Measurements from ENCODE around the gene EGR2.

Gene EGR2

DNA sequence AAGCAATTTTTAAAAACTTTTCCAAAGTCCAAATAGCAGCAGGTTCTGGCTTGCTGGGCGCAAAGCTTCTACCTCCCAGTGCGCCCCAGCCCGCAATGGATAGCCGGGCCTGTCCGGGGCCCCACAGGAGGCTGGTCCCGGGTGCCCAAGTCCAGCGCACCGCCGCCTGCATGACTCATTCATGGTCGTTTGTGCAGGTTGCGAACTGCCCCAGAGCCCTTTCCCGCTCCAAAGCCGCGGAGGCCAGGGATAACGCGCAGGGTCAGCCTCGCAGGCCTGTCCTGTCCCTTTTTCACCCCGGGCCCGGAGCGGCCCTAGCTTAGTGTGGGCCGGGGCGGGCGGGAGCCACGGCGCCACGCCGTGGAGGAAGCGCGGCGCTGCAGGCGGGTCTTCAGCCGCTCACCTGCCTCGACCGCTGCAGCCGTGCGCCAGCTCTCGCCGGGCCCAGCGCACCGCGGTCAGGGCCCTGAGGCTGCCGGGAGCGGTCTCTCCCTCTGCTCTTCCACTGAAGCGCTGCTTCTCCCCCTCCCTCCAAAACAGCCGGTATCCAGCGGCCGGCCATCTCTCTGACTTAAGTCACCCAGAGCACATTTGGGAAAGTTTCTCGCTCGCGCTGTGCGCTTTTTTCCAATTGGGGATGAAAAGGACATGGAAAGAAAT is 1.7 kb upstream of the EGR2 start:
- DNase-seq (ENCODE audit: low read depth): no peak

GRCh38 chr10:62817121-62817765 is 1.1 kb upstream of the EGR2 start:
- no peak for DNase-seq (ENCODE audit: low read depth)

DNA sequence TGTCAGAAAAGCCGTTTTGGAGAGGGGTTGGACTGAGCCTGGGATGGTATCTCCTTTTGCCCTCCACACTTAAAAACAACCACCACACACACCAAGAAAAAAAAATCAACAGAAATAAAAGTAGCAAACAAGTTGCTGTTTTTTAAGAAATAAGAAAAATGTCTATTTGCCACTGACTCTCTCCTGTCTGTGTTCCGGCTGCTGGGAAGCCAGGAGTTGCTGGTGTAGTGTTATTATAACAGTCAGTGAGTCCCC is 163 bp downstream of the EGR2 start:
- no peak for DNase-seq (ENCODE audit: low read depth)

DNA sequence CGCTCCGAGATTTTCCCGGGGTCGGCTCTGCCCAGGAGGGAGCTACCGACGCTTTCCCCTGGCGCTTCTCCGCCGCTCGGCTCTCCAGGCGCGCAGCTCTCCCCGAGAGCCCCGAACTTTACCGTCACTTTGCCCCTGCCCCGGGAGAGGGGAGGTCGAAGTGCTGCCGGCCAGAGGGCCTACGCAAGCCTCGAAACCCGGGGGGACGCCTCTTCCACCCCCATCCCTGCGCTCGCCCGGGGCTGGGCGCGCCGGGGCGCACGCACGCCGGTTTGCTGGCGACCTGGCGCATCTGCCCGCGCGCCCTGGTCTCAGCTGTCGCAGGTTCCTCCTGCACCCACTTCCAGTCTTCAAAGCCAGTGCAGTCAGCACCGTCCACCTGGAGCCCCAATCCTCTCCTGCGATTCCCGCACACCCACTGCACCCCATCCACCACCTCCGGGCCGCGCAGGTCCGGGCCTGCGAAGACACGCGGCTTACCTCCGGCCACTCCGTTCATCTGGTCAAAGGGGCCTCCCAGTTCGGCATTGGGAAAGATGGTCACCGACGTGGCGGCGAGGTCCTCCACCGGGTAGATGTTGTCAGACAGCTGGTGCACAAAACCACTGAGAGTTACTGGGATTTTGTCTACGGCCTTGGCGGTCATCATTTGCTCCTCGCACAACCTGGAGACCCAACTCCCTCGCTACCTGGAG is 638 bp downstream of the EGR2 start:
- no peak for DNase-seq (ENCODE audit: low read depth)

DNA sequence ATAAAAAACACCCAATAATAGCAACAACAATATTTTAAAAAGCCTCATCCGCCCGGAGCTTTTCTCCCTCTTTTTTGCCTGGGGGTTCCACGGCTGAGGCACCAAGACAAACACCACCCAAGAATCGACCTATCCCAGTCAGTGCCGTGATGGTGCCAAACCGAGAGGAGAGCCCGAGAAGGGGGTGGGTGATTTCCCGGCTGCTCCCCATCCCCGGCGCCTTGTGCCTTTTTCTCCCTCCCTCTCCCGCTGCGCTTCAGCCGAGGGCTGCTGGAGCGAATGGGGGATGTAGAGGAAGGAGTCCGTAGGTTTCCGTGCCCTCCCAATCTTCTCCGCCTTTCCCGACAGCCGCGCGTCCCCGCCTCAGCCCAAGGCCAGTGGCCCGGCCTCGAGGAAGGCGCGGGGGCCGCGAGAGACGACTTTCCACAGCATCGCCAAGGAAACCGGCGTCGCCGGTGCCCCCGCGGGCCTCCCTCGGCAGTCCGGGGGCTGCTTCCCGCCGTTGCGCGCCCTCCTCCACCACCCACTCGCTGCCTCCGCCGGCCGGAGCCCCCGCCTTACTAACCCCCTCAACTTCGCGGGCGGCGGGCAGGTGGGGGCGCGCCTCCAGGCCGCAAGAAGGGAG is 1.3 kb downstream of the EGR2 start:
- no peak for DNase-seq (ENCODE audit: low read depth)

GRCh38 chr10:62813981-62814380 is 2.2 kb downstream of the EGR2 start:
- no peak for DNase-seq (ENCODE audit: low read depth)

- DNase-seq (ENCODE audit: low read depth): no peak
Observed at GRCh38 chr10:62813453-62813852, 2.7 kb downstream of the EGR2 start.

DNA sequence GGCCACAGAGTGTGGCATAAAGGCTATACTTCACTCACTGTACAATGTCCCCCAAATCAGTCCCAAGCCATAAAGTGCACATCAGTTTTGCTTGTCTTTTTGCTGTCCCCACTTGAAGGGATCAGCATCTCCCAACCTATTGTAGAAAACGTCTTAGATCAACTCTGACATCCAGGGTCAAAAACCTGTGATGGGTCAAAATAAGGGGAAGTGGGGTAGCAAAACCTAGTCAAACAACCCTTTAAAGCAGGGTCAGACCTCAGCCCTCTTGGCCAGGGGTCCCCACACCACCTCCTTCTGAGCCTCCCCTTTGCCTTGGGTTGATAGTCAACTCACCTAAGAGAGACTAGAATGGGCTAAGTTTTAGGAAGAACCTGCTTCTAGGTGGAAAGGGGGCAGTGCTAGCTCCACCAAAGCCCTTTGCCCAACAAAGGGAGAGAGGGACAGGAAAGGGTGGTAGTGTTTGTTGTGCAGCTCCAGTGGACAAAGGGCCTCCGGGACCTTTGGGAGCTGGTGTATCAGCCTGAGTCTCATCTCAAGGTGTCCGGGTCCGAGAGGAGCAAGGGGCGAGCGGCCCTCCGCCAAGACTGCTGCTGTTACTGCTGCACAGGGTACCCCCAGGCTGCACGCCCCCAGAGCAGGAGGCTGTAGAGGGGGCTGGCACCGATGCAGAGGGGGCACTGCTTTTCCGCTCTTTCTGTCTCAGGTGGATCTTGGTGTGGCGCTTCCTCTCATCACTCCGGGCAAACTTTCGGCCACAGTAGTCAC is 3.3 kb downstream of the EGR2 start:
- DNase-seq (ENCODE audit: low read depth): no peak

GRCh38 chr10:62811159-62811875 is 4.8 kb downstream of the EGR2 start:
- no peak for DNase-seq (ENCODE audit: low read depth)

DNA sequence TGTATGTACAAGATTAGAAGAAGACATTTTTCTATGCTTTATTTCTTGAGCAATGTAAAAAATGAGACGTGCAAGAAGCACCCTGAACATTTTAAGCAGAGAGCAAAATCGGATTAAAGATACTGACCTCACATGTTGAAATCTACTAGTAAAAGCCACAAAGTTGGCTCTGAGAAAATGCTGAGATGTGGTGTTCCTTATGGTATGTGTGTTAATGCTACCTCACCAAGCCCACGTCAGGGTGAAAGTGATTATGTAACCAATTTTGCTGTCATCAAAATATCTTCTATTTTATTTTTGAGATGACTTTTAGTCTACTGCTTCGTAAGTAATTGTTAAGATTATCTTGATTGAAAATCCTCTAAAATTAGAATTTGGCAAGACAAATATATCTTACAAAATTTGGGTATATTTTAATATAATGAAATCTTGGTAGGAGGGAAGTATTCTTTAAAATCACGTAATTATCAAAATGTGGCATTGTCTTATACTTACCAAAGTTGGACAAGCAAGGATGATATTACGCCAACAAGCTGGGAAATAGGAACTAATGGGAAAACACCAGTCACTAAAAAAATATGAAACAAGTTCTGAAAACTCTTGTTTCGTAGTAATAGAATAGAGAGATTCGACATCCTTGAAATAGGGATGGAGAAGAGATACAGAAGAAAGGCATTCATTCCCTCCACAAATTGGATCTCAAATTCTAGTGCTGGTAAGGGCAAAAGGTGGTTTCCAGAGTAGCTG is 5.8 kb downstream of the EGR2 start:
- no peak for DNase-seq (ENCODE audit: low read depth)

DNA sequence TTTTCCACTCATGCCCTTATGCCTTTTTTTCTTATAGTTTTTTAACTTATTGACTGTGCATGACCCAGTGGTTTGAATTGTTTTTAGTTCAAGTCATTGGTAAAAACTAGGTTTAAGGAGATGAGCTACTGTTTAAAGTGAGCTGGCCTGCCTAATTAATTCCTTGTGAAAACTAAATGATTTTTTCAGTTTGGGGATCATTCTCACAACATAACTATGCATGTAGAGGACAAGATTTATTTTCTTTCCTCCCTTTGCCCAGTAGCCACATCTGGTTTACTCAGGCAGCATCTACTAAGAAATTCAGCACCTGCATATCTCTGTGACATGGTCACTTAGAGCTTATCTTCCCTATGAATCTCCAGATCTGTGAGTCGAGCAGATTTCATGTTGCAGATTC is 9.9 kb downstream of the EGR2 start:
- no peak for DNase-seq (ENCODE audit: low read depth)

DNA sequence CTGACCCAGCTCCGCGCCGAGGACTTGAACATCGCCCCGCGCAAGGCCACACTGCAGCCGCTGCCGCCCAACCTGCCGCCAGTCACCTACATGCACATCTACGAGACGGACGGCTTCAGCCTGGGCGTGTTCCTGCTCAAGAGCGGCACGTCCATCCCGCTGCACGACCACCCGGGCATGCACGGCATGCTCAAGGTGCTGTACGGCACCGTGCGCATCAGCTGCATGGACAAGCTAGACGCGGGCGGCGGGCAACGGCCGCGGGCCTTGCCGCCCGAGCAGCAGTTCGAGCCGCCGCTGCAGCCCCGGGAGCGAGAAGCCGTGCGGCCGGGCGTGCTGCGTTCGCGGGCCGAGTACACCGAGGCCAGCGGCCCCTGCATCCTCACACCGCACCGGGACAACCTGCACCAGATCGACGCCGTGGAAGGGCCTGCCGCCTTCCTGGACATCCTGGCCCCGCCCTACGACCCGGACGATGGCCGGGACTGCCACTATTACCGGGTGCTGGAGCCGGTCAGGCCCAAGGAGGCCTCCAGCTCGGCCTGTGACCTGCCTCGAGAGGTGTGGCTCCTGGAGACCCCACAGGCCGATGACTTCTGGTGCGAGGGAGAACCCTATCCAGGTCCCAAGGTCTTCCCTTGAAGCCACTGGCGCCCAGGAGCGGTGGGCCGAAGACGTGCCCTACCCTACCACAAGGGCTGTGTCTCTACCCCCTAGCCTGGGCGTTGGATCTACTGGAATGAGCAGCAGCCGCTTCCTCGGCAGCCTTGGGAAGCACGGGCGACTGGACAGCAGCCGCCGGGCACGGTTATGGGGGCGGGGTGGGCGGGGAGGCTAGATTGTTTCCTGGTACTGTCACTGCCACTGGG is 10.7 kb downstream of the EGR2 start:
- no peak for DNase-seq (ENCODE audit: low read depth)

DNA sequence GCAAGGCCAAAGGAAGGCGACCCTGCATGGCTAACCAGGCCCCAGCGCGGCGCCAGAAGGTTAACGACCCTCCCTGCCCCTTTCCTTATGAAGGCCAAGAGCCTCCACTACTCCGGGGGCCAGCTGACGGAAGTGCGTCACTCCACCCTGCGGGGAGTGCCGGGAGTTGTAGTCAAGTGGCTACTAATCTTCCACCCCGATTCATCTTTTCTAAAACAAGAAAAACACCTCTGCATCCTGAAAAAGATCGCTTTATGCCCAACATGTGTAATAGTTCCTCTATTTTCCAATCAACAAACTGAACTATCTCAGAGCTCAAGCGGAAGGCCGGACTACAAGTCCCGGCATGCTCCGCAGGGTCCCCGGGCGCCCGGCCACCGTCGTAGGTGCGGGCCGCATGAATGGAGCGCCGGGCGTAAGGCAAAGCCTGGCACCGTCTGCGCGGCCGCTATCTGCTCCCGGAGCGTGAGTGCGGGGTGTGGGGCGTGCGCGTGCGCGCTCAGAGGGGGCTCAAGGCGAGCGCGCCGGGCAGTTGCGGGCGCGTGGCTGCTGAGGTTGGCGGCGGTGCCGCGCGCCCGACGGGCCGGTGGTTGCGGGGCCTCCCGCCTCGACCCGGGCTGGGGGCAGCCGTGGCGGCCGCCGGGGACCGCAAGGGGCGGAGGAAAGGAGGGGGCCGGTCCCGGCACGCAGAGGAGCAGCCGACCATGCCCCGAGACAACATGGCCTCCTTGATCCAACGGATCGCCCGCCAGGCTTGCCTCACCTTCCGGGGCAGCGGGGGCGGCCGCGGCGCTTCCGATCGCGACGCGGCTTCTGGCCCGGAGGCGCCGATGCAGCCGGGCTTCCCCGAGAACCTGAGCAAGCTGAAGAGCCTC is 11.6 kb downstream of the EGR2 start, which contains the start of gene ADO:
Gene ADO (plus strand): TSS at position 365 of the 875 bp plus-strand sequence. CDS start 340 bp downstream, at position 705.
- DNase-seq (ENCODE audit: low read depth): no peak

DNA sequence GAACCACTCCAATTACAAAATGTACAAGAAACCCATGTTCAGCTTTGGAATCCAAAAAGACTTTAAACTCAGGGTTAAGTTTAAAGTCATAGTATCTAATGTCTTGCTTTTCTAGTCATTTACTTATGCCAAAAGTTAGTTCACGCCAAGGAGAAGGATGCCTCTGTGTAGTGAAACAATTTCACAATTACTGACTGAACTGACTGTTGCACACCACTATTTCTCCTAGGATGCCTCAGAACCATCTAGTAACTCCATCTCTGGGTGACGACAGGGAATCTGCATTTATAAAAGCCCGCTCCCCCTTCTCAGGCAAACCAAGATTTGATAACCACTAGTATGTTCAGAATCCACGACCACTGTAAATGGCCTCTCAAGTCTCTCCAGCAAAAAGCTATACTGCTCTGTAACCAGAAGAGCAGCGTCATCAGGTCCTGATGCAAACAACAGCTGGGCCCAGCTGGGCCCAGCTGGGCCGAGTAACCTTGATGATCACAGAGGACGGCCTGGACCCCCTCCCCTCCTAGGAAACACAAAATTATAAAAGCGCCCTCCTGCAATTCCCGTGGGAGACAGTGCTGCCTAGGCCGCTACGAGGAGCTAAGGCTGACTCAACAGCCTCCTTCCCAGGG is 12.3 kb downstream of the EGR2 start:
- no peak for DNase-seq (ENCODE audit: low read depth)

- DNase-seq (ENCODE audit: low read depth): no peak
Observed at GRCh38 chr10:62801871-62802270, 14.3 kb downstream of the EGR2 start.

DNA sequence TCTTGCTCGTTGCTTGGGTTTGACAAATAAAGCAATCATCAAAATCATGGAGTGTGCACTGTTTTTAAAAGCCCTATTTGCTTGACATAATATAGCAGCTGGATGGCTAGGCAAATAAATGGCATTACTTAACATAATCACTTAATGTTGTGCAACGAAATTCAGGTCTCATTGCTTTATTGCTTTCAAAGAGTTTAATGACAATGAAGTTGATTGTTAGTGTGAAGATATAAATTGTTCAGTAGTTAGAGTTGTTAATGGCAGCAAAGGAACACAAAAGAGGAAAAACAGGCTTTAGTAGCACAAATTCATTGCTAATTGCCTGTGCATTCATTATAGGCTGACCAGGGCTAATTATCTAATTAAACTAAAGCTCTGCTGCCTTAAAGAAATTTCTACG is 19.3 kb downstream of the EGR2 start:
- DNase-seq (ENCODE audit: low read depth): no peak

- no peak for DNase-seq (ENCODE audit: low read depth)
Observed at GRCh38 chr10:62795762-62796161, 20.4 kb downstream of the EGR2 start.

- no peak for DNase-seq (ENCODE audit: low read depth)
Observed at GRCh38 chr10:62795100-62795499, 21.1 kb downstream of the EGR2 start.

DNA sequence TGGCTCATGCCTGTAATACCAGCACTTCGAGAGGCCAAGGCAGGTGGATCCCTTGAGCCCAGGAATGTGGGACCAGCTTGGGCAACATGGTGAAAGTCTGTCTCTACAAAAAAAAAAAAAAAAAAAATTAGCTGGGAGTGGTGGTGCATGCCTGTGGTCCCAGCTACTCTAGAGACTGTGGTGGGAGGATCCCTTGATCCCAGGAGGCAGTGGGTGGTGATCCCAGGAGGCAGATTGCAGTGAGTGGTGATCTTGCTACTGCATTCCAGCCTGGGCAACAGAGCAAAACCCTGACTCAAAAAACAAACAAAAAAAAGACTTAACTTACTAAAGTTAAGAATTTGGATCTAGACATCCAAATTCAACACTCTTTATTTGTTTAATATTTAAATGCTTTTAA is 21.9 kb downstream of the EGR2 start:
- DNase-seq (ENCODE audit: low read depth): no peak

All from HS-27A (cell line).